PC-3 (cell line): ENCODE results near the gene ZNF358. TPM values are rescaled to one million over a fixed set of nuclear protein-coding genes. Genes with fewer than 3 reads are reported as not detected.

Experiments
- ATAC-seq: fragments of 200-7000 bp; cut with Tn5 transposase; 2 replicates; pipeline ENCODE4 v1.9.1; 2020; ENCODE audit warnings: mild to moderate bottlenecking, moderate library complexity
- BruUV-seq: library from RNA; stranded (reverse); fragments of 400-500 nt; replicated peaks from 2 replicates; lab custom pipeline; 2021; lab: Mats Ljungman, UMichigan
- CTCF ChIA-PET: fragments of 300-600 bp; sonication (Branson Sonifier 250); formaldehyde crosslinking; loops from one replicate; lab custom pipeline; 2022; ENCODE audit warnings: antibody characterized with exemption; lab: Charles Lee
- POLR2A ChIA-PET: fragments of 300-600 bp; sonication (Branson Sonifier 250); formaldehyde crosslinking; loops from one replicate; lab custom pipeline; 2022; ENCODE audit warnings: antibody characterized with exemption; ENCODE audit not compliant: unreplicated experiment; lab: Charles Lee
- DNase-seq: peaks from one replicate; pipeline ENCODE4 v3.0.0-alpha.2; 2015
- H2AFZ ChIP-seq: fragments of 300-600 bp; sonication (generic); 2 replicates; pipeline ENCODE4 v1.6.0; 2016; ENCODE audit warnings: antibody characterized with exemption, low read length
- H3F3A ChIP-seq: fragments of 300-600 bp; sonication (generic); one replicate; pipeline ENCODE4 v1.6.0; 2017; ENCODE audit warnings: antibody characterized with exemption, low read length, control low read depth, mild to moderate bottlenecking; ENCODE audit not compliant: unreplicated experiment
- H3K27ac ChIP-seq: fragments of 300-600 bp; sonication (generic); 2 replicates; pipeline ENCODE4 v1.5.1; 2016; ENCODE audit warnings: mild to moderate bottlenecking, low read length
- H3K27me3 ChIP-seq: fragments of 300-600 bp; sonication (generic); 2 replicates; pipeline ENCODE4 v1.6.1; 2016; ENCODE audit warnings: low read length, mixed read lengths
- H3K36me3 ChIP-seq: fragments of 300-600 bp; sonication (generic); 2 replicates; pipeline ENCODE4 v1.6.1; 2016; ENCODE audit warnings: low read depth, mixed run types, low read length, mixed read lengths
- H3K4me1 ChIP-seq: fragments of 300-600 bp; sonication (generic); 2 replicates; pipeline ENCODE4 v1.5.1; 2016; ENCODE audit warnings: low read length; ENCODE audit not compliant: insufficient read depth
- H3K4me2 ChIP-seq: fragments of 300-600 bp; sonication (generic); 2 replicates; pipeline ENCODE4 v1.6.0; 2016; ENCODE audit warnings: low read length
- H3K4me3 ChIP-seq: fragments of 300-600 bp; sonication (generic); 2 replicates; pipeline ENCODE4 v1.5.1; 2016; ENCODE audit warnings: mild to moderate bottlenecking, low read length, mixed read lengths
- H3K79me2 ChIP-seq: fragments of 300-600 bp; sonication (generic); 2 replicates; pipeline ENCODE4 v1.6.1; 2017; ENCODE audit warnings: low read length, mixed read lengths
- H3K9ac ChIP-seq: fragments of 300-600 bp; sonication (generic); 2 replicates; pipeline ENCODE4 v1.6.0; 2016; ENCODE audit warnings: mild to moderate bottlenecking, low read length
- H3K9me2 ChIP-seq: fragments of 300-600 bp; sonication (generic); replicated peaks from 2 replicates; pipeline ENCODE4 v1.6.1; 2016; ENCODE audit warnings: mixed run types, low read length, mixed read lengths
- H3K9me3 ChIP-seq: fragments of 300-600 bp; sonication (generic); 2 replicates; pipeline ENCODE4 v1.6.1; 2016; ENCODE audit warnings: low read length, mixed read lengths
- H4K20me1 ChIP-seq: fragments of 300-600 bp; sonication (generic); 2 replicates; pipeline ENCODE4 v1.6.1; 2016; ENCODE audit warnings: low read length, mixed read lengths
- EZH2 ChIP-seq: fragments of 300-600 bp; sonication (generic); IDR thresholded peaks from one replicate; pipeline ENCODE4 v1.6.1; 2017; ENCODE audit warnings: antibody characterized with exemption, mild to moderate bottlenecking, low read length; ENCODE audit not compliant: unreplicated experiment
- EZH2phosphoT487 ChIP-seq: fragments of 300-600 bp; sonication (generic); IDR thresholded peaks from 2 replicates; pipeline ENCODE4 v1.6.1; 2018; ENCODE audit warnings: mild to moderate bottlenecking, antibody characterized with exemption, low read length, borderline replicate concordance
- intact Hi-C: fragments of 100-400 bp; cut with micrococcal nuclease; formaldehyde crosslinking; loops from 2 replicates; pipeline ENCODE4 v1.9.0; 2023
- total RNA-seq: library from RNA; depleted of rRNA; stranded (reverse); fragments of >200 nt; gene quantifications from 2 replicates; pipeline ENCODE4 v1.2.3, GENCODE V29; 2014
- TF ChIP-seq, protein P1 (sequence below): fragments of 300-600 bp; sonication (generic); conservative IDR thresholded peaks from 2 replicates; pipeline ENCODE4 v1.5.1; 2017; ENCODE audit warnings: antibody characterized with exemption, low read depth, mild to moderate bottlenecking, low read length

ZNF358 gene
- total RNA-seq, 1 experiment from 2014 or later, result 41.6 TPM

DNA sequence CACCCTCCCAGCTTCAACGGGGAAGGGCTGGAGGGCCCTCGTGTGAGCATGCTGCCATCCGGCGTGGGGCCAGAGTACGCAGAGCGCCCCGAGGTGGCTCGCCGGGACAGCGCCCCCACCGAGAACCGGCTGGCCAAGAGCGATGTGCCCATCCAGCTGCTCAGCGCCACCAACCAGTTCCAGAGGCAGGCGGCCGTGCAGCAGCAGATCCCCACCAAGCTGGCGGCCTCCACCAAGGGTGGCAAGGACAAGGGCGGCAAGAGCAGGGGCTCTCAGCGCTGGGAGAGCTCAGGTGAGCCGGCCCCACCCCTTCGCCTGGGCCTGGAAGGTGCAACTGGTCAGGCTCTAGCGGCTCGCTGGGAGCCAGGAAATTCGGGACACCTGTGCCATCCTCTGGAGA is 47.1 kb upstream of the ZNF358 start:
- H3K4me2 ChIP-seq, result no peak overlapping the region
- intact Hi-C loops, result no loop called here
- TF ChIP-seq EZH2 (no peak), EZH2phosphoT487 (no peak)
- TF ChIP-seq, protein P1, sequence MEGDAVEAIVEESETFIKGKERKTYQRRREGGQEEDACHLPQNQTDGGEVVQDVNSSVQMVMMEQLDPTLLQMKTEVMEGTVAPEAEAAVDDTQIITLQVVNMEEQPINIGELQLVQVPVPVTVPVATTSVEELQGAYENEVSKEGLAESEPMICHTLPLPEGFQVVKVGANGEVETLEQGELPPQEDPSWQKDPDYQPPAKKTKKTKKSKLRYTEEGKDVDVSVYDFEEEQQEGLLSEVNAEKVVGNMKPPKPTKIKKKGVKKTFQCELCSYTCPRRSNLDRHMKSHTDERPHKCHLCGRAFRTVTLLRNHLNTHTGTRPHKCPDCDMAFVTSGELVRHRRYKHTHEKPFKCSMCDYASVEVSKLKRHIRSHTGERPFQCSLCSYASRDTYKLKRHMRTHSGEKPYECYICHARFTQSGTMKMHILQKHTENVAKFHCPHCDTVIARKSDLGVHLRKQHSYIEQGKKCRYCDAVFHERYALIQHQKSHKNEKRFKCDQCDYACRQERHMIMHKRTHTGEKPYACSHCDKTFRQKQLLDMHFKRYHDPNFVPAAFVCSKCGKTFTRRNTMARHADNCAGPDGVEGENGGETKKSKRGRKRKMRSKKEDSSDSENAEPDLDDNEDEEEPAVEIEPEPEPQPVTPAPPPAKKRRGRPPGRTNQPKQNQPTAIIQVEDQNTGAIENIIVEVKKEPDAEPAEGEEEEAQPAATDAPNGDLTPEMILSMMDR, result no peak
- ATAC-seq (no peak), DNase-seq (no peak)
- ChIA-PET CTCF (no interaction called here), POLR2A (no interaction called here)
- H3F3A ChIP-seq, result no peaks in the 10 kb centered on the region
- H2AFZ ChIP-seq, result no peak overlapping the region
- H3K27ac ChIP-seq, result no peak overlapping the region
- no peak overlapping the region for H3K9ac ChIP-seq
- H3K27me3 ChIP-seq, result no peaks in the 10 kb centered on the region
- H3K4me3 ChIP-seq, result no peak overlapping the region
- no peaks in the 10 kb centered on the region for H3K79me2 ChIP-seq
- H3K9me3 ChIP-seq, result no peaks in the 10 kb centered on the region
- H3K9me2 ChIP-seq, result no peaks in the 10 kb centered on the region
- H3K36me3 ChIP-seq, result peaks cover 11% of the 10 kb centered on the region; the same call in 1 of the 2 replicates
- no peaks in the 10 kb centered on the region for H4K20me1 ChIP-seq
- no peaks in the 10 kb centered on the region for H3K4me1 ChIP-seq
- no TSS peak for BruUV-seq

DNA sequence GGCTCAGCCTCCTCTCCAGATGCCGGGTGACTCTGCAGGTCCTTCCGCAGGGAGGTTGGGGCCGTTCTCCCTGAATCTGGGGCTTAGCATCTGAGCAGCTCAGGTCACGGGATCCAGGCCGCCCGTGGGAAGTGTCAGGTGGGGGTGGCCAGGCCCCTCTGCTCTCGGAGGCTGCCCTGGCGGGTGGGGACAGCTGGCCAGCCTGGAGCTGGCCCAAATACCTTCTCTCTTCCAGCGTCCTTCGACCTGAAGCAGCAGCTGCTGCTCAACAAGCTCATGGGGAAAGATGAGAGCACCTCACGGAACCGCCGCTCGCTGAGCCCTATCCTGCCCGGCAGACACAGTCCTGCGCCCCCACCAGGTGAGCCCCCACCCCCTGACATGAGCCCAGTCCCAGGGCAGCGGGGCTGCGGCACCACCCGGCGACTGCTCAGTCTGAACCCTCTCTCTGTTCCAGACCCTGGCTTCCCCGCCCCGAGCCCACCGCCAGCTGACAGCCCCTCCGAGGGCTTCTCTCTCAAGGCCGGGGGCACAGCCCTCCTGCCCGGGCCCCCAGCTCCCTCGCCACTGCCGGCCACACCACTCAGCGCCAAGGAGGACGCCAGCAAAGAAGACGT is 46.1 kb upstream of the ZNF358 start:
- Histone ChIP-seq H3K4me2 (no peak overlapping the region), H3K27ac (no peak overlapping the region), H3F3A (no peaks in the 10 kb centered on the region), H3K4me1 (no peaks in the 10 kb centered on the region), H3K36me3 (peaks cover 6% of the 10 kb centered on the region; the same call in 1 of the 2 replicates), H4K20me1 (no peaks in the 10 kb centered on the region), H2AFZ (no peak overlapping the region), H3K79me2 (no peaks in the 10 kb centered on the region), H3K9ac (no peak overlapping the region), H3K9me2 (no peaks in the 10 kb centered on the region), H3K9me3 (no peaks in the 10 kb centered on the region), H3K27me3 (no peaks in the 10 kb centered on the region), H3K4me3 (no peak overlapping the region)
- POLR2A ChIA-PET, result interaction anchor here (0.6 kb wide), 1 partner anchor 1359 kb away, joined by 6 read pairs; the partner anchor contains the start of gene RFX2
- intact Hi-C loops, result no loop called here
- CTCF ChIA-PET, result no interaction called here
- BruUV-seq, result no TSS peak
- TF ChIP-seq EZH2 (no peak), EZH2phosphoT487 (no peak)
- TF ChIP-seq, protein P1, result no peak
- DNase-seq (no peak), ATAC-seq (no peak)

DNA sequence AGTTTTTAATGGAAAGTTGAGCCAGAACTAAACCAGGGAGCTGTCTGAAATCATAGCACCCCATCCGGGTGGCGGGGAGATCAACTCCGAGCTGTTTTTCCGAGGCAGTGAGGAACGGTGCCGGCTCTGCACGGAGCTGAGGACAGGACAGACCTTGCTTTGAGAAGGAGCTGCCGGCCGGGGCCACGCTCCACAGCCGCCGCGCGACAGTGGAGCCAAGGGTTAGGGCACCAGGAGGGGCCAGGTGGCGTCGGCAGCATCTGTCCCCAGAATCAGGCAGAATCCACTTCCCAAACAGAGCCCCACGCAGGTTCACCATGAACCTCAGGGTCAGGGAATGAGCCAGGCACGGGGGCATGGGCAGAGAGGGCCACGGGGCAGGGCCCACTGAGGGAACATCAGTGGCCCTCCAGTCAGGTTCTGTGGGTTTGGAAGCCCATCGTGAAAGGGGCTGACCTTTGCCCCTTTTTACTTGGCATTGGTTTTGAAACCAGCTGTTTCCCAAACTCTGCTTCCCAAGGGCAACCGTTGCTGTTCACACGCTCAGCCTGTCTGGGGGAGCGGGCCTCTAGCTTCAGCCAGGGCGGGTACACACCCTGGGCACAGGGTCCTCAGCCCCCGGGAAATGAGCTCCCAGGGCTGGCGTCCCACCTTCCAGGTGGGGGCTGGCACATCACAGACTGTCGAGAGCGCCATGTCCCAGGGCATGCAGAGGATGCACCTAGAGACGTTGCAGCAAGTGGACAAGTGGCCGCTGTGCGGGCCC is 45.2 kb upstream of the ZNF358 start:
- POLR2A ChIA-PET, result no interaction called here
- no peaks in the 10 kb centered on the region for H3K9me3 ChIP-seq
- no peaks in the 10 kb centered on the region for H3K4me1 ChIP-seq
- no TSS peak for BruUV-seq
- H3K79me2 ChIP-seq, result no peaks in the 10 kb centered on the region
- H3K9me2 ChIP-seq, result no peaks in the 10 kb centered on the region
- H3K9ac ChIP-seq, result no peak overlapping the region
- TF ChIP-seq EZH2phosphoT487 (no peak), EZH2 (no peak)
- TF ChIP-seq, protein P1, result no peak
- no peak overlapping the region for H3K4me2 ChIP-seq
- no peaks in the 10 kb centered on the region for H3F3A ChIP-seq
- CTCF ChIA-PET, result no interaction called here
- no peaks in the 10 kb centered on the region for H3K27me3 ChIP-seq
- H3K27ac ChIP-seq, result no peak overlapping the region
- intact Hi-C loops, result no loop called here
- no peaks in the 10 kb centered on the region for H4K20me1 ChIP-seq
- H3K36me3 ChIP-seq, result peaks cover 6% of the 10 kb centered on the region; the same call in 1 of the 2 replicates
- DNase-seq, result no peak
- no peak overlapping the region for H2AFZ ChIP-seq
- H3K4me3 ChIP-seq, result no peak overlapping the region
- ATAC-seq, result no peak
